GM12878 (cell line): ENCODE results near the gene STK32B. TPM values are rescaled to one million over a fixed set of nuclear protein-coding genes. Genes with fewer than 3 reads are reported as not detected.
A peak's percentile ranks its signal among the peaks of the same experiment; 100 is the strongest.

Source experiments
- ATAC-seq: fragments of 200-7000 bp; cut with Tn5 transposase; 3 replicates; pipeline ENCODE4 v1.9.1; 2020; ENCODE audit warnings: mild to moderate bottlenecking, moderate library complexity
- BruUV-seq: library from RNA; stranded (reverse); fragments of 400-500 nt; replicated peaks from 2 replicates; lab custom pipeline; 2021; lab: Mats Ljungman, UMichigan
- CTCF ChIA-PET: fragments of 300-600 bp; sonication (Branson Sonifier 250); formaldehyde crosslinking; extraction: SDS; loops from one replicate; lab custom pipeline; 2021; ENCODE audit warnings: inconsistent platforms; lab: Yijun Ruan, JAX
- POLR2A ChIA-PET: fragments of 350-600 bp; formaldehyde crosslinking; extraction: SDS; loops from one replicate; lab custom pipeline; 2021; ENCODE audit warnings: inconsistent platforms; lab: Charles Lee
- RAD21 ChIA-PET: fragments of 300-600 bp; sonication (Branson Sonifier 250); formaldehyde crosslinking; loops from one replicate; lab custom pipeline; 2023; ENCODE audit warnings: antibody characterized with exemption; ENCODE audit not compliant: unreplicated experiment; lab: Charles Lee
- SMC1A ChIA-PET: fragments of 300-600 bp; sonication (Branson Sonifier 250); formaldehyde crosslinking; loops from one replicate; lab custom pipeline; 2023; ENCODE audit not compliant: unreplicated experiment, uncharacterized antibody; lab: Charles Lee
- DNase-seq: peaks from one replicate; pipeline ENCODE4 v3.0.0-alpha.2; 2011; ENCODE audit warnings: low read depth, low spot score
- FAIRE-seq: peaks from 3 replicates; lab custom pipeline; 2011; peaks lifted over from hg19 to GRCh38; lab: Jason Lieb, UNC
- H2AFZ ChIP-seq: 2 replicates; pipeline ENCODE4 v1.6.0; 2011; ENCODE audit warnings: low read depth, low read length, control low read depth; ENCODE audit not compliant: control insufficient read depth
- H3K27ac ChIP-seq: 2 replicates; pipeline ENCODE4 v1.5.1; 2011; ENCODE audit warnings: control low read depth; ENCODE audit not compliant: control insufficient read depth, insufficient read depth
- H3K27me3 ChIP-seq, 2 experiments: replicated peaks in 1 of 2; 2 replicates each; pipeline versions ENCODE4 v1.6.0 to v1.6.1; 2011; ENCODE audit warnings: low read length in 1 of 2; ENCODE audit not compliant: control insufficient read depth in 2 of 2, insufficient read depth in 2 of 2
- H3K36me3 ChIP-seq, 2 experiments: 2 replicates each; pipeline ENCODE4 v1.5.1; 2011; ENCODE audit warnings: low read length in 1 of 2; ENCODE audit not compliant: control insufficient read depth in 2 of 2, insufficient read depth in 2 of 2
- H3K4me1 ChIP-seq: 2 replicates; pipeline ENCODE4 v1.6.1; 2011; ENCODE audit warnings: mild to moderate bottlenecking, low read length, moderate library complexity, mixed read lengths; ENCODE audit not compliant: control insufficient read depth, insufficient read depth
- H3K4me2 ChIP-seq: 2 replicates; pipeline ENCODE4 v1.6.0; 2011; ENCODE audit warnings: control low read depth; ENCODE audit not compliant: control insufficient read depth, insufficient read depth
- H3K4me3 ChIP-seq: fragments of 200-600 bp; sonication (generic); 2 replicates; pipeline ENCODE4 v1.5.1; 2016
- H3K79me2 ChIP-seq: 2 replicates; pipeline ENCODE4 v1.6.0; 2011; ENCODE audit warnings: low read length; ENCODE audit not compliant: control insufficient read depth, insufficient read depth
- H3K9ac ChIP-seq: 2 replicates; pipeline ENCODE4 v1.8.0; 2011; ENCODE audit warnings: low read length, control low read depth, mixed read lengths; ENCODE audit not compliant: control insufficient read depth, insufficient read depth
- H3K9me3 ChIP-seq: replicated peaks from 3 replicates; pipeline ENCODE4 v1.5.1; 2011; ENCODE audit warnings: mild to moderate bottlenecking, low read length; ENCODE audit not compliant: control insufficient read depth, insufficient read depth
- H4K20me1 ChIP-seq: 2 replicates; pipeline ENCODE4 v1.6.0; 2011; ENCODE audit not compliant: control insufficient read depth, insufficient read depth
- CTCF ChIP-seq, 3 experiments: IDR thresholded peaks in 2 of 3; conservative IDR thresholded peaks in 1 of 3; 2 replicates each; pipeline ENCODE4 v1.5.1; 2011; ENCODE audit warnings: low read depth in 3 of 3, low read length in 3 of 3, mild to moderate bottlenecking in 3 of 3, control low read depth in 2 of 3, moderate library complexity in 2 of 3, inconsistent platforms in 1 of 3, mixed read lengths in 1 of 3; ENCODE audit not compliant: control insufficient read depth in 2 of 3, insufficient read depth in 1 of 3; ENCODE audit errors: extremely low read depth in 1 of 3
- EP300 ChIP-seq, 2 experiments: fragments of 150-350 bp in 1 of 2; IDR thresholded peaks; 2 replicates each; pipeline ENCODE4 v1.6.1; 2011 to 2012; ENCODE audit warnings: low read depth in 2 of 2, low read length in 2 of 2, borderline replicate concordance in 1 of 2, improper control_type of control experiment in 1 of 2, inconsistent platforms in 1 of 2; ENCODE audit not compliant: control insufficient read depth in 1 of 2
- ETV6 ChIP-seq, 2 experiments: fragments of 450-650 bp in 1 of 2; IDR thresholded peaks in 1 of 2; conservative IDR thresholded peaks in 1 of 2; 2 replicates each; pipeline ENCODE4 v1.6.1; 2014; ENCODE audit warnings: antibody characterized with exemption in 1 of 2, borderline replicate concordance in 1 of 2, low read depth in 1 of 2, mild to moderate bottlenecking in 1 of 2, moderate library complexity in 1 of 2
- FOS ChIP-seq: IDR thresholded peaks from 3 replicates; pipeline ENCODE4 v1.6.1; 2011; ENCODE audit warnings: borderline replicate concordance; ENCODE audit not compliant: insufficient read length; ENCODE audit errors: extremely low read depth
- HSF1 ChIP-seq: fragments of 150-350 bp; IDR thresholded peaks from 2 replicates; pipeline ENCODE4 v1.6.1; 2014; ENCODE audit warnings: mild to moderate bottlenecking, low read depth, low read length
- NR2F1 ChIP-seq: fragments of 450-650 bp; conservative IDR thresholded peaks from 2 replicates; pipeline ENCODE4 v1.6.1; 2017; ENCODE audit warnings: mild to moderate bottlenecking
- PKNOX1 ChIP-seq: fragments of 450-650 bp; IDR thresholded peaks from 2 replicates; pipeline ENCODE4 v1.6.1; 2016; ENCODE audit warnings: mild to moderate bottlenecking
- POLR2A ChIP-seq: IDR thresholded peaks from 2 replicates; pipeline ENCODE4 v1.6.1; 2011; ENCODE audit warnings: low read depth, mild to moderate bottlenecking, low read length
- RB1 ChIP-seq: fragments of 450-650 bp; formaldehyde crosslinking; IDR thresholded peaks from 2 replicates; pipeline ENCODE4 v1.6.1; 2017; ENCODE audit warnings: mild to moderate bottlenecking, borderline replicate concordance
- RCOR1 ChIP-seq: conservative IDR thresholded peaks from 2 replicates; pipeline ENCODE4 v1.6.1; 2012; ENCODE audit warnings: low read depth, low read length, improper control_type of control experiment
- SPI1 ChIP-seq: IDR thresholded peaks from 2 replicates; pipeline ENCODE4 v1.6.1; 2011; ENCODE audit warnings: low read depth, mild to moderate bottlenecking, low read length, moderate library complexity, borderline replicate concordance; ENCODE audit not compliant: insufficient read depth
- YBX1 ChIP-seq: fragments of 450-650 bp; IDR thresholded peaks from 2 replicates; pipeline ENCODE4 v1.6.1; 2016; ENCODE audit warnings: antibody characterized with exemption
- WGBS: methylation state at CpG from one replicate; pipeline ENCODE4 v1.1.6; 2016; ENCODE audit warnings: low lambda C conversion rate; ENCODE audit not compliant: insufficient replicate concordance, insufficient coverage; ENCODE audit errors: missing lambda C conversion rate; 5-methylcytosine and 5-hydroxymethylcytosine counted together
- in situ Hi-C: fragments of 300-500 bp; cut with MboI; formaldehyde crosslinking; loops from 9 replicates; pipeline ENCODE4 v1.14.3; 2018; ENCODE audit warnings: mixed read lengths
- intact Hi-C: fragments of 100-400 bp; cut with micrococcal nuclease; formaldehyde crosslinking; loops from one replicate; pipeline ENCODE4 v1.14.2; 2022; ENCODE audit not compliant: unreplicated experiment
- polyA plus RNA-seq, 11 experiments: library from polyadenylated mRNA; depleted of rRNA in 4 of 11; unstranded in 6 of 11; stranded (reverse) in 5 of 11; fragments of >200 nt; fragmentation: Nextera tagmentation in 4 of 11; fragmentation: Illumina TruSeq in 1 of 11; extraction: Ambion mirVana in 4 of 11; extraction: Trizol in 1 of 11; gene quantifications; 1 replicate in 1 of 11; 2 replicates in 10 of 11; pipeline versions ENCODE4 v1.2.1 to v1.2.3, GENCODE V29; 2011 to 2016; ENCODE audit warnings: inconsistent platforms in 2 of 11, missing spikeins in 2 of 11, low read depth in 1 of 11
- total RNA-seq, 4 experiments: library from RNA; depleted of rRNA in 3 of 4; stranded (reverse); fragments of >200 nt in 3 of 4; fragmentation: Illumina TruSeq in 1 of 4; extraction: Trizol in 1 of 4; gene quantifications; 2 replicates each; pipeline versions ENCODE4 v1.2.1 to v1.2.3, GENCODE V29; 2013 to 2021

STK32B gene
- total and polyA plus RNA-seq, 10 of the 15 experiments (the other 5 are each of a cell fraction or from before 2014, with no cell fraction given), result 0.04 to 0.12 (median 0.08) TPM; not detected in 7

- ChIA-PET SMC1A (no interaction called here), RAD21 (no interaction called here), POLR2A (no interaction called here), CTCF (no interaction called here)
- Histone ChIP-seq H3K9ac (no peak overlapping the region), H3K79me2 (no peaks in the 10 kb centered on the region), H4K20me1 (no peaks in the 10 kb centered on the region), H3K4me1 (peaks cover 2% of the 10 kb centered on the region; the same call in 1 of the 2 replicates), H3K4me3 (no peak overlapping the region), H2AFZ (peak overlapping the region; percentile 6), H3K4me2 (no peak overlapping the region), H3K9me3 (no peaks in the 10 kb centered on the region), H3K27ac (no peak overlapping the region), H3K36me3 (no peaks in the 10 kb centered on the region), H3K27me3 (0 out of 4 replicates have a peak, but pooled peaks cover 0 to 3% of the 10 kb centered on the region in 2 experiments)
- TF ChIP-seq YBX1, result no peak
- no peak for TF ChIP-seq POLR2A
- TF ChIP-seq HSF1, result no peak
- no peak for TF ChIP-seq ETV6 (conservative IDR thresholded peaks at IDR 0.05 in 1 of 2, IDR thresholded peaks at IDR 0.05 in 1 of 2; ENCODE audit: borderline replicate concordance in 1 of 2, low read depth in 1 of 2)
- TF ChIP-seq EP300 (IDR thresholded peaks at IDR 0.05; ENCODE audit: borderline replicate concordance in 1 of 2, control insufficient read depth in 1 of 2, low read depth in 2 of 2, low read length in 2 of 2), result no peak
- no peak for TF ChIP-seq NR2F1
- TF ChIP-seq FOS, result no peak
- TF ChIP-seq RCOR1, result no peak
- no peak for TF ChIP-seq CTCF (IDR thresholded peaks at IDR 0.05 in 2 of 3, conservative IDR thresholded peaks at IDR 0.05 in 1 of 3; ENCODE audit: control insufficient read depth in 2 of 3, extremely low read depth in 1 of 3, insufficient read depth in 1 of 3, low read depth in 3 of 3, low read length in 3 of 3)
- TF ChIP-seq SPI1, result no peak
- TF ChIP-seq PKNOX1, result no peak
- TF ChIP-seq RB1, result no peak
- ATAC-seq (no peak), DNase-seq (no peak), FAIRE-seq (no peak)
- no TSS peak for BruUV-seq
- 29% methylated on average over 5 of the region's 5 CpGs for WGBS
- in situ Hi-C loops (no loop called here), intact Hi-C loops (no loop called here)
Observed at GRCh38 chr4:5032813-5033212, 18.5 kb upstream of the STK32B start.
